GM13977 (cell line): ENCODE measurements around the gene SLC41A1.
"Not testable (repeated sequence)": the region's sequence is repeated elsewhere in the genome, so short reads cannot be mapped to it uniquely, and the experiment has no call there.

Experiments
- DNase-seq: peaks from one replicate; pipeline ENCODE4 v3.0.0; 2012; ENCODE audit warnings: low spot score
- CTCF ChIP-seq: IDR thresholded peaks from 2 replicates; pipeline ENCODE4 v1.5.1; 2012; ENCODE audit warnings: mild to moderate bottlenecking, control low read depth; ENCODE audit not compliant: insufficient read depth; ENCODE audit errors: extremely low read depth, missing control alignments
- in situ Hi-C: fragments of 300-500 bp; cut with MboI; formaldehyde crosslinking; loops from one replicate; pipeline ENCODE4 v1.12.0; 2022; ENCODE audit warnings: low sequenced_read_pairs, low pct_unique_long_range_greater_than_20kb, mixed read lengths, inconsistent platforms; ENCODE audit not compliant: unreplicated experiment

SLC41A1 gene

GRCh38 chr1:205832326-205832751 is 19.3 kb upstream of the SLC41A1 start:
- no peak for DNase-seq
- in situ Hi-C loops = no loop called here

DNA sequence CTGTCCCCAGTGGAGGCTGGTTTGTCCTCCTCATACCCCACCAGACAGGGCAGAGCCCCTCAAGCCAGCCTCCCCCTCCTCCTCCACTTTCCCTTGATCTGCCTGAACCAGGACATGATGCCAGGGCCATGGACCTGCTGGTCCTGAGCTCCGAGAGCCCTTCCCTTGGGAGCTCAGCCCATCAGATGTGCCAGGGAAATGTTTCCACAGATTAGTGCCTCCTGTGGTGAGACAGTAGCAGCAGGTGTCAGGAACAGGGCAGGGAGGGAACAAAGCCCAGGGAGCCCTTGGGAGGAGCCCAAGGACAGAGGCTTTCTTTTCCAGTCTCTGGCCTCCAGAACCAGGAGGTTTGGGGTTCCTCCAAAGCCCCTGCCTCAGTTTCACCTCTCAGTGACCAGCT is 14.6 kb upstream of the SLC41A1 start:
- no peak for DNase-seq
- in situ Hi-C loops = no loop called here
- TF ChIP-seq CTCF = no peak

More at GRCh38 chr1:205832326-205832751, 19.3 kb upstream of the SLC41A1 start:
- no peak for TF ChIP-seq CTCF

- in situ Hi-C loops = no loop called here
- TF ChIP-seq CTCF = no peak
- DNase-seq = no peak
Observed at GRCh38 chr1:205826995-205827394, 14.0 kb upstream of the SLC41A1 start.

GRCh38 chr1:205826016-205826806 is 13.2 kb upstream of the SLC41A1 start:
- DNase-seq = peak; percentile 47
- TF ChIP-seq CTCF = no peak
- in situ Hi-C loops = no loop called here

DNA sequence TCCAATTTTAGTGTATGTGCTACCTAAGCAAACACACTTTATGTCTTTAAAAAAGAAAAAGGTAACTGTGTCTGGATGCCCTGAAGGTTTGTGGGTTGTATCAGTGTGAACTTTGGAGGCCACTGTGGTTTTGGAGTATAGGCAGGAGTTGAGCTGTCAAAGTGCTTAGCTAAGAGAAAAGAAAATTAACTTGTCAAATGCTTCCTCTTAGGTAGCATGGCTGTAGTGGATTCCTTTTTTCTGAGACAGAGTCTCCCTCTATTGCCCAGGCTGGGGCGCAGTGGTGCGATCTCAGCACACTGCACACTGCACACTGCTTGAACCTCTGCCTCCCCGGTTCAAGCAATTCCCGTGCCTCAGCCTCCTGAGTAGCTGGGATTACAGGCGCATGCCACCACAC is 11.2 kb upstream of the SLC41A1 start:
- in situ Hi-C loops = no loop called here
- no peak for DNase-seq
- no peak for TF ChIP-seq CTCF

GRCh38 chr1:205823260-205823659 is 10.3 kb upstream of the SLC41A1 start:
- DNase-seq, in situ Hi-C loops: not testable (repeated sequence)

- no peak for DNase-seq
- in situ Hi-C loops = no loop called here
- TF ChIP-seq CTCF = no peak
Observed at GRCh38 chr1:205822397-205822796, 9.4 kb upstream of the SLC41A1 start.
